HepG2 (cell line): Measurements from ENCODE around the gene NAGK. TPM values are rescaled to one million over a fixed set of nuclear protein-coding genes. Genes with fewer than 3 reads are reported as not detected.

Experiments
- ATAC-seq: fragments of 200-7000 bp; cut with Tn5 transposase; 3 replicates; pipeline ENCODE4 v1.9.1; 2020; ENCODE audit warnings: mild to moderate bottlenecking, moderate library complexity
- BruUV-seq: library from RNA; stranded (reverse); fragments of 400-500 nt; replicated peaks from 2 replicates; lab custom pipeline; 2021; lab: Mats Ljungman, UMichigan
- CTCF ChIA-PET: fragments of 300-600 bp; formaldehyde crosslinking; extraction: SDS; loops from one replicate; lab custom pipeline; 2021; ENCODE audit warnings: low total read pairs, inconsistent platforms, low intra/inter-chr PET ratio; lab: Yijun Ruan, JAX
- POLR2A ChIA-PET: fragments of 350-600 bp; sonication (Branson Sonifier 250); formaldehyde crosslinking; loops from one replicate; lab custom pipeline; 2020; ENCODE audit warnings: antibody characterized with exemption, inconsistent platforms; lab: Yijun Ruan, JAX
- DNase-seq: peaks from one replicate; pipeline ENCODE4 v3.0.0-alpha.2; 2015; ENCODE audit warnings: low spot score
- FAIRE-seq: peaks from 3 replicates; lab custom pipeline; 2011; peaks lifted over from hg19 to GRCh38; lab: Jason Lieb, UNC
- H2AFZ ChIP-seq: one replicate; pipeline ENCODE4 v1.6.1; 2011; ENCODE audit warnings: low read length, inconsistent platforms
- H3K27ac ChIP-seq: fragments of 300-600 bp; 3 replicates; pipeline ENCODE4 v1.8.0; 2011; ENCODE audit warnings: mixed run types, mild to moderate bottlenecking, mixed read lengths, low read length, inconsistent platforms; ENCODE audit not compliant: insufficient read depth; ENCODE audit errors: extremely low read length
- H3K27me3 ChIP-seq, 2 experiments: fragments of 200-600 bp in 1 of 2; 2 replicates in 1 of 2; 3 replicates in 1 of 2; pipeline versions ENCODE4 v1.6.0 to v1.8.0; 2011; ENCODE audit warnings: low read length in 2 of 2, mild to moderate bottlenecking in 2 of 2, moderate library complexity in 2 of 2, inconsistent platforms in 1 of 2; ENCODE audit not compliant: insufficient read depth in 2 of 2, control insufficient read depth in 1 of 2
- H3K36me3 ChIP-seq, 2 experiments: fragments of 200-600 bp in 1 of 2; replicated peaks in 1 of 2; 2 replicates in 1 of 2; 3 replicates in 1 of 2; pipeline versions ENCODE4 v1.5.1 to v1.8.0; 2011; ENCODE audit warnings: low read length in 2 of 2, inconsistent platforms in 1 of 2; ENCODE audit not compliant: insufficient read depth in 2 of 2, control insufficient read depth in 1 of 2
- H3K4me1 ChIP-seq: 2 replicates; pipeline ENCODE4 v1.5.1; 2012; ENCODE audit warnings: low read length, inconsistent platforms; ENCODE audit not compliant: insufficient read depth
- H3K4me2 ChIP-seq: 2 replicates; pipeline ENCODE4 v1.6.0; 2011; ENCODE audit warnings: low read depth, low read length, inconsistent platforms
- H3K4me3 ChIP-seq, 3 experiments: fragments of 200-600 bp in 1 of 3; sonication (generic), shearing (Covaris generic) in 1 of 3; replicated peaks in 1 of 3; 2 replicates each; pipeline ENCODE4 v1.5.1; 2011 to 2016; ENCODE audit warnings: low read length in 3 of 3, inconsistent platforms in 2 of 3, low read depth in 2 of 3, mild to moderate bottlenecking in 2 of 3, control low read depth in 1 of 3, mixed read lengths in 1 of 3; ENCODE audit not compliant: insufficient read depth in 1 of 3
- H3K79me2 ChIP-seq: one replicate; pipeline ENCODE4 v1.6.1; 2011; ENCODE audit warnings: low read length, inconsistent platforms; ENCODE audit not compliant: insufficient read depth
- H3K9ac ChIP-seq: 2 replicates; pipeline ENCODE4 v1.6.0; 2011; ENCODE audit warnings: mild to moderate bottlenecking, low read depth, low read length, inconsistent platforms; ENCODE audit not compliant: insufficient read depth
- H3K9me3 ChIP-seq: 2 replicates; pipeline ENCODE4 v1.5.1; 2012; ENCODE audit warnings: mild to moderate bottlenecking, low read length
- H4K20me1 ChIP-seq: 2 replicates; pipeline ENCODE4 v1.6.0; 2011; ENCODE audit warnings: inconsistent platforms, mild to moderate bottlenecking, low read length, moderate library complexity; ENCODE audit not compliant: insufficient read depth
- ARNT2 ChIP-seq: sonication (generic); formaldehyde crosslinking; IDR thresholded peaks from 2 replicates; pipeline ENCODE4 v1.8.0; 2022; ENCODE audit warnings: mild to moderate bottlenecking, low read depth, missing genetic modification reagents, moderate library complexity
- ATRX ChIP-seq: sonication (generic); formaldehyde crosslinking; IDR thresholded peaks from 2 replicates; pipeline ENCODE4 v1.4.0; 2020; ENCODE audit warnings: missing genetic modification reagents, borderline replicate concordance
- CAMTA2 ChIP-seq: sonication (generic); formaldehyde crosslinking; IDR thresholded peaks from 2 replicates; pipeline ENCODE4 v1.4.0; 2020; ENCODE audit warnings: mild to moderate bottlenecking, missing genetic modification reagents, borderline replicate concordance
- FOXO4 ChIP-seq: sonication (generic); formaldehyde crosslinking; conservative IDR thresholded peaks from 2 replicates; pipeline ENCODE4 v1.8.1; 2023; ENCODE audit warnings: missing genetic modification reagents
- HNRNPK ChIP-seq: fragments of 200-400 bp; formaldehyde crosslinking; IDR thresholded peaks from 2 replicates; pipeline ENCODE4 v1.6.1; 2018; ENCODE audit warnings: low read length, low read depth, moderate library complexity, mild to moderate bottlenecking; ENCODE audit not compliant: poor library complexity, severe bottlenecking
- MAFK ChIP-seq, 2 experiments: IDR thresholded peaks in 1 of 2; conservative IDR thresholded peaks in 1 of 2; 2 replicates each; pipeline ENCODE4 v1.6.1; 2011; ENCODE audit warnings: improper control_type of control experiment in 2 of 2, low read length in 2 of 2
- MZF1 ChIP-seq: sonication (generic); formaldehyde crosslinking; IDR thresholded peaks from 2 replicates; pipeline ENCODE4 v1.8.1; 2023; ENCODE audit warnings: mild to moderate bottlenecking, missing genetic modification reagents, borderline replicate concordance
- NFKBIZ ChIP-seq: IDR thresholded peaks from 2 replicates; pipeline ENCODE4 v1.6.1; 2018; ENCODE audit warnings: missing genetic modification reagents, missing compliant biosample characterization
- RFX1 ChIP-seq: fragments of 450-650 bp; IDR thresholded peaks from 2 replicates; pipeline ENCODE4 v1.6.1; 2017
- SOX6 ChIP-seq, 2 experiments: fragments of 450-650 bp in 1 of 2; sonication (generic) in 1 of 2; formaldehyde crosslinking in 1 of 2; IDR thresholded peaks; 2 replicates each; pipeline versions ENCODE4 v1.4.0 to v1.6.1; 2017 to 2020; ENCODE audit warnings: antibody characterized with exemption in 1 of 2, mild to moderate bottlenecking in 1 of 2, missing genetic modification reagents in 1 of 2
- ZNF704 ChIP-seq: sonication (generic); formaldehyde crosslinking; IDR thresholded peaks from 2 replicates; pipeline ENCODE4 v1.8.1; 2023; ENCODE audit warnings: mild to moderate bottlenecking, inconsistent platforms, moderate library complexity, missing genetic modification reagents, borderline replicate concordance
- ZNF788 ChIP-seq: sonication (generic); formaldehyde crosslinking; IDR thresholded peaks from 2 replicates; pipeline ENCODE4 v1.5.0; 2020; ENCODE audit warnings: mild to moderate bottlenecking, missing genetic modification reagents, borderline replicate concordance
- WGBS: methylation state at CpG from one replicate; pipeline ENCODE4 v1.1.6; 2017; ENCODE audit warnings: low lambda C conversion rate; 5-methylcytosine and 5-hydroxymethylcytosine counted together
- in situ Hi-C: cut with HindIII; loops from 2 replicates; pipeline ENCODE4 v1.10.0; 2017; ENCODE audit warnings: low pct_unique_long_range_greater_than_20kb; ENCODE audit not compliant: extremely low pct_ligation_motif_present
- intact Hi-C: fragments of 100-400 bp; cut with micrococcal nuclease; formaldehyde crosslinking; loops from one replicate; pipeline ENCODE4 v1.10.0; 2022; ENCODE audit not compliant: unreplicated experiment
- polyA plus RNA-seq, 8 experiments: library from polyadenylated mRNA; depleted of rRNA in 3 of 8; stranded (reverse) in 7 of 8; unstranded in 1 of 8; fragments of >200 nt; fragmentation: Illumina TruSeq in 4 of 8; extraction: Trizol in 4 of 8; gene quantifications; 2 replicates each; pipeline versions ENCODE4 v1.2.1 to v1.2.3, GENCODE V29; 2011 to 2016; ENCODE audit warnings: low read depth in 4 of 8, missing spikeins in 1 of 8, mixed read lengths in 1 of 8; ENCODE audit not compliant: insufficient read depth in 1 of 8
- total RNA-seq, 5 experiments: library from RNA; depleted of rRNA; stranded (reverse); fragments of >200 nt; fragmentation: Illumina TruSeq; extraction: Trizol; gene quantifications; 2 replicates each; pipeline ENCODE4 v1.2.3, GENCODE V29; 2016; ENCODE audit warnings: low read depth in 1 of 5

The NAGK gene
- total and polyA plus RNA-seq, 2 of the 13 experiments (the other 11 are each of a cell fraction or from before 2014, with no cell fraction given) = 24.4 to 35.2 TPM

DNA sequence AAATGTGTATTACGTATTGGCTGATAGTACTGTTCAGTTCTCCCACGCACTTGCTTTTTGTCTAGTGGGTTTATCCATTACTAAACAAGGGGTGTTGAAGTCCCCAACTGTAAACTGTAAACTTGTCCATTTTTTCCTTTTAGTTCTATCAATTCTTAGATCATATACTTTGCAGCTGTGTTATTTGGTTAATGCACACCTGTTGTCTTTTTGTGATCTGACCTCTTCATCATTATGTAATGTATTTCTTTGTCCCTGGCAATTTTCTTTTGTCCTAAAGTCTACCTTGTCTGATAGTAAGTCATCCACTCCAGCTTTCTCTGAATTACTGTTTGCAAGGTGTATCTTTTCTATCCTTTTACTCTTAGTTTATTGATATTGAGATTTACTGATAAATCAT lies 39.6 kb downstream of the NAGK start (continued):
- TF ChIP-seq CAMTA2 (no peak), SOX6 (IDR thresholded peaks at IDR 0.05) (no peak), SOX6 (CRISPR knock-in tag; IDR thresholded peaks at IDR 0.05) (no peak), ATRX (CRISPR knock-in tag) (no peak)

GRCh38 chr2:71113843-71114242 lies 45.4 kb downstream of the NAGK start:
- no peak overlapping the region for H2AFZ ChIP-seq
- no peak overlapping the region for H3K4me2 ChIP-seq
- no peak for FAIRE-seq
- no peaks in the 10 kb centered on the region for H3K4me1 ChIP-seq
- no peak for TF ChIP-seq ZNF704
- no peak for TF ChIP-seq NFKBIZ
- TF ChIP-seq ZNF788 = no peak
- no peak for TF ChIP-seq FOXO4 (CRISPR knock-in tag)
- no peak for TF ChIP-seq ARNT2 (CRISPR knock-in tag)
- TF ChIP-seq MZF1 (CRISPR knock-in tag) = no peak
- no peak for TF ChIP-seq RFX1
- peak; percentile 51 to 52; a peak in 3 of 4 replicates for TF ChIP-seq MAFK (conservative IDR thresholded peaks at IDR 0.05 in 1 of 2, IDR thresholded peaks at IDR 0.05 in 1 of 2; ENCODE audit: low read length in 2 of 2)
- TF ChIP-seq HNRNPK = peak; percentile 16
- TF ChIP-seq, all 625 proteins: peak for 2
- H3K9ac ChIP-seq = no peak overlapping the region
- no peaks in the 10 kb centered on the region for H3K79me2 ChIP-seq
- intact Hi-C loops (no loop called here), in situ Hi-C loops (no loop called here)
- 97% methylated on average over 1 of the region's 1 CpG for WGBS
- peaks cover 20 to 62% of the 10 kb centered on the region in 2 experiments for H3K36me3 ChIP-seq
- H3K9me3 ChIP-seq = no peaks in the 10 kb centered on the region
- no peak overlapping the region for H3K4me3 ChIP-seq
- BruUV-seq = no TSS peak
- ATAC-seq (no peak), DNase-seq (no peak)
- no peaks in the 10 kb centered on the region for H3K27me3 ChIP-seq
- H3K27ac ChIP-seq = no peak overlapping the region
- H4K20me1 ChIP-seq = no peaks in the 10 kb centered on the region
- ChIA-PET POLR2A (interaction anchor here (1.8 kb wide), 1 partner anchor 16 kb away, joined by 4 read pairs; the partner anchor contains the start of genes MCEE and MPHOSPH10), CTCF (no interaction called here)
